ENCODE data around the gene KIAA1328. TPM values are rescaled to one million over a fixed set of nuclear protein-coding genes. Genes with fewer than 3 reads are reported as not detected.

Gene KIAA1328
- total RNA-seq, 1 donor: 8.7 TPM

- no peak overlapping the region for H2AFZ ChIP-seq (ENCODE audit: low read length)
- no peak for DNase-seq (ENCODE audit: insufficient read length, low spot score, missing footprints)
- TF ChIP-seq CTCF (IDR thresholded peaks at IDR 0.05; ENCODE audit: extremely low read depth, low read depth, low read length): no peak
Measured at GRCh38 chr18:37275237-37275741, 446.4 kb downstream of the KIAA1328 start.

GRCh38 chr18:37276111-37276890 is 447.4 kb downstream of the KIAA1328 start:
- H3K4me3 ChIP-seq (ENCODE audit: insufficient read depth, low read length): no peak overlapping the region
- no peak overlapping the region for H3K4me2 ChIP-seq (ENCODE audit: insufficient read depth, low read length)
- no peaks in the 10 kb centered on the region for H3K4me1 ChIP-seq (ENCODE audit: insufficient read depth, low read length)
- peaks cover 32% of the 10 kb centered on the region for H3K27me3 ChIP-seq (ENCODE audit: insufficient read depth, low read length)
- DNase-seq (ENCODE audit: insufficient read length, low spot score, missing footprints): peak; percentile 65
- no peak for TF ChIP-seq CTCF (IDR thresholded peaks at IDR 0.05; ENCODE audit: extremely low read depth, low read depth, low read length)
- H3K27ac ChIP-seq (ENCODE audit: low read depth, low read length): no peak overlapping the region
- H3K36me3 ChIP-seq (ENCODE audit: insufficient read depth, low read length): no peaks in the 10 kb centered on the region
- no peaks in the 10 kb centered on the region for H3K9me3 ChIP-seq (ENCODE audit: low read depth, low read length)
- no peaks in the 10 kb centered on the region for H3K79me2 ChIP-seq (ENCODE audit: insufficient read depth, low read length)
- H4K20me1 ChIP-seq (ENCODE audit: insufficient read depth, low read length): no peaks in the 10 kb centered on the region
- no peak overlapping the region for H2AFZ ChIP-seq (ENCODE audit: low read length)

More at GRCh38 chr18:37275237-37275741, 446.4 kb downstream of the KIAA1328 start:
- no peak overlapping the region for H3K27ac ChIP-seq (ENCODE audit: low read depth, low read length)
- no peaks in the 10 kb centered on the region for H4K20me1 ChIP-seq (ENCODE audit: insufficient read depth, low read length)
- no peaks in the 10 kb centered on the region for H3K79me2 ChIP-seq (ENCODE audit: insufficient read depth, low read length)
- H3K4me2 ChIP-seq (ENCODE audit: insufficient read depth, low read length): no peak overlapping the region
- no peaks in the 10 kb centered on the region for H3K36me3 ChIP-seq (ENCODE audit: insufficient read depth, low read length)
- H3K27me3 ChIP-seq (ENCODE audit: insufficient read depth, low read length): peaks cover 29% of the 10 kb centered on the region
- no peaks in the 10 kb centered on the region for H3K4me1 ChIP-seq (ENCODE audit: insufficient read depth, low read length)
- H3K4me3 ChIP-seq (ENCODE audit: insufficient read depth, low read length): no peak overlapping the region
- no peaks in the 10 kb centered on the region for H3K9me3 ChIP-seq (ENCODE audit: low read depth, low read length)

- H3K27ac ChIP-seq (ENCODE audit: low read depth, low read length): no peak overlapping the region
- peak; percentile 39 for DNase-seq (ENCODE audit: insufficient read length, low spot score, missing footprints)
- no peaks in the 10 kb centered on the region for H4K20me1 ChIP-seq (ENCODE audit: insufficient read depth, low read length)
- no peaks in the 10 kb centered on the region for H3K79me2 ChIP-seq (ENCODE audit: insufficient read depth, low read length)
- H3K4me2 ChIP-seq (ENCODE audit: insufficient read depth, low read length): no peak overlapping the region
- H2AFZ ChIP-seq (ENCODE audit: low read length): no peak overlapping the region
- no peak for TF ChIP-seq CTCF (IDR thresholded peaks at IDR 0.05; ENCODE audit: extremely low read depth, low read depth, low read length)
- peaks cover 35% of the 10 kb centered on the region for H3K27me3 ChIP-seq (ENCODE audit: insufficient read depth, low read length)
- no peaks in the 10 kb centered on the region for H3K36me3 ChIP-seq (ENCODE audit: insufficient read depth, low read length)
- H3K4me3 ChIP-seq (ENCODE audit: insufficient read depth, low read length): no peak overlapping the region
- no peaks in the 10 kb centered on the region for H3K9me3 ChIP-seq (ENCODE audit: low read depth, low read length)
- no peaks in the 10 kb centered on the region for H3K4me1 ChIP-seq (ENCODE audit: insufficient read depth, low read length)
Measured at GRCh38 chr18:37277804-37278203, 448.9 kb downstream of the KIAA1328 start.

Other genes with a start within 250 kb of the KIAA1328 start
- 92.2 and 98.8 TPM in 2 replicates for gene TPGS2, start 125 bp upstream of the KIAA1328 start, total RNA-seq

Data from osteoblast (primary cell).